HG03354 (cell line): ENCODE results near the gene MYL12B.
"Not testable (repeated sequence)": the region's sequence is repeated elsewhere in the genome, so short reads cannot be mapped to it uniquely, and the experiment has no call there.

Experiments
- ATAC-seq: cut with Tn5 transposase; IDR thresholded peaks from one replicate; pipeline ENCODE4 v1.9.1; 2021; ENCODE audit warnings: mild to moderate bottlenecking; ENCODE audit not compliant: unreplicated experiment, poor library complexity, severe bottlenecking

Gene MYL12B

GRCh38 chr18:3261373-3262233, at the start of gene MYL12B:
TSS of gene MYL12B (plus strand) at chr18:3262133. CDS start at chr18:3272899, 10,766 bp downstream.
- peak; percentile 90 for ATAC-seq

DNA sequence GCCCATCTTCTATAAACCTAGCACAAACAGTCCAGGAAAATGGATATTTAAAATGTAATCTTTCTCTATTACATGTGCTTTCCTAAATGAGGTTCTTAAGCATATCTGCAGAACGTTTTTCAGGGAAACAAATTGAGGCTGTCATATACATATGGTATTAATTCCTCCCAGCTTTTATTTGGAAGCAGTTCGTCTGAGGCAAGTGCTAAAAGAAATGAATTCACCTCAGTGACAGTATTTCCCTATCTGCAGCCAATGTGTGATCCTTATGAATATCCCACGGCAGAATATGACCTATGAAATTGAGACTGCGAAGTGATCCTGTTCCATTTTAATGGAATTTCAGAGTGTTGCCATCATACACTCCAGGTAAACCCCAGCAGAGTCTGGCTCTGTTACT, 49.3 kb upstream of the MYL12B start:
- ATAC-seq = no peak

GRCh38 chr18:3213300-3214059, 48.5 kb upstream of the MYL12B start:
- no peak for ATAC-seq

DNA sequence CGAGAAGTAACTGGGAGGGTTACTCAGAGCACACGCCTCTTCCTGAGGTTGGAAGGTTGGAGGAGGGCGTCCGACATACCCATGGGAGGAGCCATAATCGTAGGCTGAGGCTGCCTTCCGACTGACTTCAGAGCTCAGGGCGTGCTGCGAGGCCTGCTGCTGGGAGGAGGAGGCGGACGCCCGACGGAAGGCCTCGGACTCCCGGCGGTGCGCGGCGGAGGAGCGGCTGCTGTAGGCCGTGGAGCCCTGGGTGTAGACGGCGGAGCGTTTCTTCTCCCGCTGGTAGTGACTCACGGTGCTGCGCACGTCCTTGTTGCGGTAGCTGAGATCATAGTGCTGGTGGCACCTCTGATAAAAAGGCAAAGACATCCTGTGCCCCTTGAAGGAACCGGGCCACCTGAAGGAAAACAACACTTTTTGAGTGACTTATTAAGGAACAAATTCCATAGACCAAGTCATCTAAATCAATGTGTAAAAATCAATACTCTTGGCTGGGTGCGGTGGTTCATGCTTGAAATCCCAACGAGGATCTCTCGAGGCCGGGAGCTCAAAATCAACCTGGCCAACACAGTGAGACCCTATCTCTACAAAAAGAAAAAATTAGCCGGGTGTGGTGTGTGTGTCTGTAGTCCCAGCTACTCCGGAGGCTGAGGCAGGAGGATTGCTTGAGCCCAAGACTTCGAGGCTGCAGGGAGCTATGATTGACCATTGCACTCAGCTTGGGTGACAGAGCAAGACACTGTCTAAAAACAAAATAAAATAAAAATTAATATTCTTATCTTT, 46.9 kb upstream of the MYL12B start:
- ATAC-seq = no peak

GRCh38 chr18:3216987-3217386, 44.9 kb upstream of the MYL12B start:
- ATAC-seq = no peak

GRCh38 chr18:3217948-3218647, 43.8 kb upstream of the MYL12B start:
- ATAC-seq = no peak

DNA sequence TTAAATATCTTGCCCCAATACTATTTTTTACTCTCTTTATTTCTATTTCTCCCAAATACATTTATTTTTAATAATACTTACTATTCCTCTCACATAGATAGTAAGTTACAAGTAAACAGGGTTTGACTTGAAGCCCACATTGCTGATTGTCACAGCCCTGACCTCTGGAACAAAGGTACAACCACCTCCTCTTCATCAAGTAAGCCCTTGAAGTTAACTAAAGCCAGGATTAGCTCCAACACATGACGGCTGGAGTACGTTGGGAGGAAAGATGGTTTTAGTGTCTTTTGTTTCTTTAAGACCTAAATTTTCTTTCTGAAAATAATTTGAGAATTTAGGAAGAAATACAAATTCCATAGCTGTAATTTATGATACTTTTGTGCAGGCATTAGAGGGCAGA, 43.1 kb upstream of the MYL12B start:
- ATAC-seq = no peak

GRCh38 chr18:3219241-3219630, 42.7 kb upstream of the MYL12B start:
- ATAC-seq = no peak

DNA sequence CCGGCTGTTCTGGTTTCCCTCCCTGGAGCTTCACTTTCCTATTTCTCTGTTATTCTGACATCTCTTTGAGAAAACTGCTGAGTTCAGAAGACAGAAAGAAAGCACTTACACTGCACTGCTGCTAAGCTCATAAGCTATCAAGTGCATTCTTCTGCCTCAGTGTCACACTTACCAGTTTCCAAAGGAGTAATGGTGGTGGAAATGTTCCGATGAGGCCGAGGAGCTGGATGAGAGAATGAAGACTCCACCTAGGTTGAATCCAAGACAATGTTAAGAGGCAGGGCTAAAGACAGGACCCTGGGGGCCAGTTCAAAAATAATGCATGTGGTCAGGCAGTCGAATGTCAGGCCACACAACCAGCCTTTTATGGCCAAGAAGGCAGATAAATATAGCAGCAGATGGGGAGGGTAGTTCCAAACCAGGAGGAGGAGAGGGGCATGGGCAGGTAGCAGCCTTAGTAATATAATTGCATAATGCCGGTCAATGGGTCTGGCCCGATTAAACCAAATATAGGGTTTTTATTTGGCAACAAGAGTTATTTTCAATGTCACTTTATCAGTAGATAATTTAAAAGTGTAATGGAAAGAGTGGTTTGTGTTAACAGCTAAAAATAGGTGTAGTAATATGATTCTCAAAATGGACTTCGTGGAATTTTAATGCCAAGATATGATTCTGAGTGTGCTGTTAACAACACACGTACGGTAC, 42.1 kb upstream of the MYL12B start, which contains the start of gene MYOM1:
Gene MYOM1, minus strand, starts transcription at position 338 of the 705 bp plus-strand sequence. CDS start 4,745 bp downstream, outside the sequence.
- no peak for ATAC-seq

DNA sequence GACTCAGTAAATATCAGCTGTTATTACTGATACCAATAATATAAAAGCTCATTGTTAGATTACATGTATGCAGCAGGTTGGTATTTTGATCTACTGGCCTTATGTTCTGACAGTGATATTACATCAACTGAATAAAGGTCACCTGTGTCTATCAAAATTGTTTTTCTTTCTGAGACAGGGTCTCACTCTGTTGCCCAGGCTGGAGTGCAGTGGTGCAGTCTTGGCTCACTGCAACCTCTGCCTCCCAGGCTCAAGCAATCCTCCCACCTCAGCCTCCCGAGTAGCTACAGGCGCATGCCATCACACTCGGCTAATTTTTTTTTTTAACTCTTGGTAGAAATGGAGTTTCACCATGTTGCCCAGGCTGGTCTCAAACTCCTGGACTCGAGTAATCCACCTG, 41.1 kb upstream of the MYL12B start:
- ATAC-seq = not testable (repeated sequence)

DNA sequence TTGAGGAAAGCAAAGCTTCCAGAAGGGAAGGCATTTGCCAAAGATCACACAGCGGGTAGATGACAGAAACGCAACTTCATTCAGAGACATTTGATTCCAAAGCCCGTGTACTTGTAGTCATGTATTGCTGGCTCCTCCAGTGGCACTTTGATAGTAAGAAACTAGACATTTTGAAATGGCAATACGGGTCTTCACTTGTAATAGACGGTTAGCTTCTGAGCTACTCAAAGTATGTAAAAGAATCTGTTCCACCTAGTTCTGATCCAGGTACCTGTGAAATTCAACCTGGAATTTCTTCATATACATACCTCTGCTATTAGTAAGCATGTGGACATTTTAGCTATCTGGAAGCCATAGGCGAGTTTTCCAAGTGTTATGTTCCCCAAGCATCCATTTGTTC, 40.4 kb upstream of the MYL12B start:
- ATAC-seq = no peak

DNA sequence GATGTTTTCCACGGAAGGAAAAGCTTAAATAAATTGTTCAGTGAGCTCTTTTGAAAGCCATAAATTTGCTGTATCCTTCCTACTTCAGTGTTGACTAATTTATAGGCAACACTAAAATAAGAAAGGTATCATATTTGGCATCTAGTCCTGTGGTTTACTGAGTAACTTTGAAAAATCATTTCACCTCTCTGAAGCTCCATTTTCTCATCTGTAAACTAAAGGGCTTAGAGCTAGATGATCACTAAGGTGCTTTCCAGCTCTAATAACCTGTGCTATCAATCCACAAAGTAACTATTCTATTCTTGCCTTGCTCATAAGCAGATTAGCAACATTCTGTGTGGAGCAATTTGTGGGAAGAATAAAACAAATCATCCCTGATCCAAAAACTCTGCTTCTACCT, 38.6 kb upstream of the MYL12B start:
- ATAC-seq = no peak

DNA sequence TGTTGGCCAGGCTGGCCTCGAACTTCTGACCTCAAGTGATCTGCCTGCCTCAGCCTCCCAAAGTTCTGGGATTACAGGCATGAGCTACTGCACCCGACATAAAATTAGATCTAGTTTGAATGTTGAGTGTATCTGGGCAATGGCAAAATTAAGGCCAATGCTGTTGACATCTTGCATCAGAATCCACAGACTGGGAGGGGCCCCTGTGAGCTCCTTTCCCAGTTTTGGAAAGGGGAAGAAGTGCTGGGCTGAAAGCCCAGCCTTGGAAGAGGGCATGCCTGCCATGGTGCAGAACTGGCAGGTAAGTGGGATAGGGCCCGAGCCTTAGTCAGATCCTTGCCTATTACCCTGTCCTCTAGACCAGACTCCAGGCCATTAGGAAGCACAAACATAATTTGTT, 37.7 kb upstream of the MYL12B start:
- ATAC-seq = no peak

DNA sequence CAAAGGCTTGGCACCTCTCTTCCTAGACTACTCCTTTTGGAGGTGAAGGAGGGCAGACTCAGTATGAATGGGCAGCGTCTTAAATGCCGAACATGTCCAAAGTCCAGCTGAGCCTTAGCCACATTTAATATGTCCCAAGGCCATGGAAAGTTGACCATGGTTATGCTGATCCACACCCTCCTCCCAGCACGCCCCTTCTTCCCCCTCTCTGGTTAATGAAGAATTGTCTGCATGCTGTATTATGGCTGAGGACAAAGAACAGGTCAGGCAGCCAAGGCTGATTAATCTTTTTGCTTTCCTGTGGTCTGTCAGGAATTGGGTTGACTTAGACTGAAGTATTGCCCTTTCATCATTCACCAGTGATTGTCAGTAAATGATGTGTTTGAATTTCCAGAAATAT, 36.3 kb upstream of the MYL12B start:
- no peak for ATAC-seq

GRCh38 chr18:3226048-3226447, 35.9 kb upstream of the MYL12B start:
- no peak for ATAC-seq

- ATAC-seq = no peak
Measured at GRCh38 chr18:3230401-3231334, 31.3 kb upstream of the MYL12B start.

DNA sequence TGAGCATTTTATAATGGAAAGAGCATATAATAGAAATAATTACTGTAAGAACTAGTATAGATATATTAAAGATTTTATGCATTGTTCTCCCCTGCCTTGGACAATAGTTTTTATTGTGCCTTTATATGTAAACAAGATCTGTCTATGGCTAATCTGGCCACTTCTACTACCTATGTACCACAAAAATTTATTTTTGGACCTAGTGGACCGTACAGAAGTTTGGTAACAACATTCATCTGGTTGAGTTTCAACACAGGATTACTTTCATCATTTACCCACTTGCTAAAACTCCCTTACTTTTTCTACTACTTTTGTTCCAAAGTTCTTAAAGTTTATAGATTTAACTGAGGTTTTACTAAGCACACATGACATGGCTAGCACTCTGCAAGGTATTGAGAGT, 28.9 kb upstream of the MYL12B start:
- no peak for ATAC-seq
